ENCODE data around the gene ARR3. TPM values are rescaled to one million over a fixed set of nuclear protein-coding genes. Genes with fewer than 3 reads are reported as not detected.

ARR3 gene
- not detected for total RNA-seq
- polyA plus RNA-seq = not detected

- Histone ChIP-seq H3K36me3 (ENCODE audit: control insufficient read depth, insufficient read depth, low read length) (no peaks in the 10 kb centered on the region), H3K4me3 (ENCODE audit: low read depth, low read length) (no peak within 1 kb of the TSS), H3K4me1 (ENCODE audit: control insufficient read depth, insufficient read depth, low read length, poor library complexity, severe bottlenecking) (no peaks in the 10 kb centered on the region), H3K27ac (ENCODE audit: insufficient read depth, low read length, poor library complexity, severe bottlenecking) (no peak within 1 kb of the TSS), H3K27me3 (ENCODE audit: control insufficient read depth, insufficient read depth, low read length) (no peaks in the 10 kb centered on the region), H3K9me3 (ENCODE audit: control insufficient read depth in 2 of 2, low read length in 2 of 2) (no peaks in the 10 kb centered on the region)
- peaks cover 0 to 4% (median 0%) of the 10 kb centered on the region in 7 donors for H3K9me3 Mint-ChIP-seq
- ATAC-seq (ENCODE audit: low read depth in 2 of 2) = no peak
- no peaks in the 10 kb centered on the region for H3K36me3 Mint-ChIP-seq
- peak within 1 kb of the TSS in 1 of 3 donors; percentile 47 for H3K27ac Mint-ChIP-seq
- no peaks in the 10 kb centered on the region for H3K27me3 Mint-ChIP-seq
- DNase-seq = no peak
- no peak within 1 kb of the TSS for H3K4me3 Mint-ChIP-seq
- H3K4me1 Mint-ChIP-seq = no peaks in the 10 kb centered on the region
These were observed at the start of gene ARR3 for GRCh38 chrX:70268034-70268433. Gene ARR3 (plus strand): TSS chrX:70268334. CDS start chrX:70269386, 1,052 bp downstream.

GRCh38 chrX:70219938-70220764 is 48.0 kb upstream of the ARR3 start:
- no peak overlapping the region for H3K27ac ChIP-seq (ENCODE audit: insufficient read depth, low read length, poor library complexity, severe bottlenecking)
- no peaks in the 10 kb centered on the region for H3K27me3 ChIP-seq (ENCODE audit: control insufficient read depth, insufficient read depth, low read length)
- Mint-ChIP-seq H3K27me3 (no peaks in the 10 kb centered on the region), H3K27ac (no peak overlapping the region), H3K9me3 (peaks cover 0 to 3% (median 0%) of the 10 kb centered on the region in 7 donors), H3K36me3 (no peaks in the 10 kb centered on the region), H3K4me3 (no peak overlapping the region), H3K4me1 (no peaks in the 10 kb centered on the region)
- H3K36me3 ChIP-seq (ENCODE audit: control insufficient read depth, insufficient read depth, low read length) = no peaks in the 10 kb centered on the region
- no peaks in the 10 kb centered on the region for H3K9me3 ChIP-seq (ENCODE audit: control insufficient read depth in 2 of 2, low read length in 2 of 2)
- no peak for DNase-seq
- H3K4me3 ChIP-seq (ENCODE audit: low read depth, low read length) = no peak overlapping the region
- ATAC-seq (ENCODE audit: low read depth in 2 of 2) = no peak
- H3K4me1 ChIP-seq (ENCODE audit: control insufficient read depth, insufficient read depth, low read length, poor library complexity, severe bottlenecking) = no peaks in the 10 kb centered on the region

- H3K27me3 Mint-ChIP-seq = peaks cover 6% of the 10 kb centered on the region
- no peaks in the 10 kb centered on the region for H3K9me3 ChIP-seq (ENCODE audit: control insufficient read depth in 2 of 2, low read length in 2 of 2)
- ATAC-seq (ENCODE audit: low read depth in 2 of 2) = no peak
- no peaks in the 10 kb centered on the region for H3K27me3 ChIP-seq (ENCODE audit: control insufficient read depth, insufficient read depth, low read length)
- no peaks in the 10 kb centered on the region for H3K36me3 ChIP-seq (ENCODE audit: control insufficient read depth, insufficient read depth, low read length)
- H3K27ac Mint-ChIP-seq = no peak overlapping the region
- no peak overlapping the region for H3K4me3 Mint-ChIP-seq
- DNase-seq = no peak
- H3K9me3 Mint-ChIP-seq = peaks cover 0 to 3% (median 0%) of the 10 kb centered on the region in 7 donors
- no peaks in the 10 kb centered on the region for H3K4me1 ChIP-seq (ENCODE audit: control insufficient read depth, insufficient read depth, low read length, poor library complexity, severe bottlenecking)
- no peaks in the 10 kb centered on the region for H3K36me3 Mint-ChIP-seq
- no peaks in the 10 kb centered on the region for H3K4me1 Mint-ChIP-seq
- H3K27ac ChIP-seq (ENCODE audit: insufficient read depth, low read length, poor library complexity, severe bottlenecking) = no peak overlapping the region
- H3K4me3 ChIP-seq (ENCODE audit: low read depth, low read length) = no peak overlapping the region
These were observed 42.1 kb upstream of the ARR3 start for GRCh38 chrX:70226048-70226447.

GRCh38 chrX:70226687-70227086 is 41.4 kb upstream of the ARR3 start:
- Mint-ChIP-seq H3K9me3 (peaks cover 0 to 3% (median 0%) of the 10 kb centered on the region in 7 donors), H3K4me1 (no peaks in the 10 kb centered on the region), H3K4me3 (no peak overlapping the region), H3K27ac (no peak overlapping the region), H3K36me3 (no peaks in the 10 kb centered on the region), H3K27me3 (peaks cover 6% of the 10 kb centered on the region)
- Histone ChIP-seq H3K27ac (ENCODE audit: insufficient read depth, low read length, poor library complexity, severe bottlenecking) (no peak overlapping the region), H3K4me1 (ENCODE audit: control insufficient read depth, insufficient read depth, low read length, poor library complexity, severe bottlenecking) (no peaks in the 10 kb centered on the region), H3K4me3 (ENCODE audit: low read depth, low read length) (no peak overlapping the region), H3K27me3 (ENCODE audit: control insufficient read depth, insufficient read depth, low read length) (no peaks in the 10 kb centered on the region), H3K9me3 (ENCODE audit: control insufficient read depth in 2 of 2, low read length in 2 of 2) (no peaks in the 10 kb centered on the region), H3K36me3 (ENCODE audit: control insufficient read depth, insufficient read depth, low read length) (no peaks in the 10 kb centered on the region)
- ATAC-seq (ENCODE audit: low read depth in 2 of 2) = no peak
- DNase-seq = no peak

- Mint-ChIP-seq H3K4me3 (no peak overlapping the region), H3K36me3 (no peaks in the 10 kb centered on the region), H3K27me3 (peaks cover 6% of the 10 kb centered on the region), H3K9me3 (no peaks in the 10 kb centered on the region), H3K27ac (no peak overlapping the region), H3K4me1 (no peaks in the 10 kb centered on the region)
- no peak for DNase-seq
- Histone ChIP-seq H3K4me3 (ENCODE audit: low read depth, low read length) (no peak overlapping the region), H3K4me1 (ENCODE audit: control insufficient read depth, insufficient read depth, low read length, poor library complexity, severe bottlenecking) (no peaks in the 10 kb centered on the region), H3K27ac (ENCODE audit: insufficient read depth, low read length, poor library complexity, severe bottlenecking) (no peak overlapping the region), H3K9me3 (ENCODE audit: control insufficient read depth in 2 of 2, low read length in 2 of 2) (no peaks in the 10 kb centered on the region), H3K36me3 (ENCODE audit: control insufficient read depth, insufficient read depth, low read length) (no peaks in the 10 kb centered on the region), H3K27me3 (ENCODE audit: control insufficient read depth, insufficient read depth, low read length) (no peaks in the 10 kb centered on the region)
- no peak for ATAC-seq (ENCODE audit: low read depth in 2 of 2)
These were observed 36.5 kb upstream of the ARR3 start for GRCh38 chrX:70231666-70232065.

- Mint-ChIP-seq H3K27me3 (no peaks in the 10 kb centered on the region), H3K4me1 (no peaks in the 10 kb centered on the region), H3K9me3 (no peaks in the 10 kb centered on the region), H3K27ac (no peak within 1 kb of the TSS), H3K36me3 (no peaks in the 10 kb centered on the region), H3K4me3 (no peak within 1 kb of the TSS)
- Histone ChIP-seq H3K4me1 (ENCODE audit: control insufficient read depth, insufficient read depth, low read length, poor library complexity, severe bottlenecking) (no peaks in the 10 kb centered on the region), H3K9me3 (ENCODE audit: control insufficient read depth in 2 of 2, low read length in 2 of 2) (no peaks in the 10 kb centered on the region), H3K27ac (ENCODE audit: insufficient read depth, low read length, poor library complexity, severe bottlenecking) (no peak within 1 kb of the TSS), H3K4me3 (ENCODE audit: low read depth, low read length) (no peak within 1 kb of the TSS), H3K27me3 (ENCODE audit: control insufficient read depth, insufficient read depth, low read length) (no peaks in the 10 kb centered on the region), H3K36me3 (ENCODE audit: control insufficient read depth, insufficient read depth, low read length) (no peaks in the 10 kb centered on the region)
- ATAC-seq (ENCODE audit: low read depth in 2 of 2) (no peak), DNase-seq (no peak)
These were observed 33.8 kb upstream of the ARR3 start, which contains the start of gene AWAT1 for GRCh38 chrX:70234355-70234754. Gene AWAT1 (plus strand): TSS chrX:70234655. CDS start chrX:70234696, 41 bp downstream.

GRCh38 chrX:70240751-70241150 is 27.4 kb upstream of the ARR3 start:
- Mint-ChIP-seq H3K4me3 (no peak overlapping the region), H3K27ac (no peak overlapping the region), H3K9me3 (no peaks in the 10 kb centered on the region), H3K4me1 (no peaks in the 10 kb centered on the region), H3K36me3 (no peaks in the 10 kb centered on the region), H3K27me3 (no peaks in the 10 kb centered on the region)
- no peak overlapping the region for H3K4me3 ChIP-seq (ENCODE audit: low read depth, low read length)
- no peak overlapping the region for H3K27ac ChIP-seq (ENCODE audit: insufficient read depth, low read length, poor library complexity, severe bottlenecking)
- H3K4me1 ChIP-seq (ENCODE audit: control insufficient read depth, insufficient read depth, low read length, poor library complexity, severe bottlenecking) = no peaks in the 10 kb centered on the region
- H3K36me3 ChIP-seq (ENCODE audit: control insufficient read depth, insufficient read depth, low read length) = no peaks in the 10 kb centered on the region
- no peaks in the 10 kb centered on the region for H3K27me3 ChIP-seq (ENCODE audit: control insufficient read depth, insufficient read depth, low read length)
- ATAC-seq (ENCODE audit: low read depth in 2 of 2) (no peak), DNase-seq (no peak)
- no peaks in the 10 kb centered on the region for H3K9me3 ChIP-seq (ENCODE audit: control insufficient read depth in 2 of 2, low read length in 2 of 2)

GRCh38 chrX:70241501-70241900 is 26.6 kb upstream of the ARR3 start:
- H3K27ac ChIP-seq (ENCODE audit: insufficient read depth, low read length, poor library complexity, severe bottlenecking) = no peak overlapping the region
- no peaks in the 10 kb centered on the region for H3K4me1 ChIP-seq (ENCODE audit: control insufficient read depth, insufficient read depth, low read length, poor library complexity, severe bottlenecking)
- H3K9me3 ChIP-seq (ENCODE audit: control insufficient read depth in 2 of 2, low read length in 2 of 2) = no peaks in the 10 kb centered on the region
- H3K9me3 Mint-ChIP-seq = no peaks in the 10 kb centered on the region
- no peaks in the 10 kb centered on the region for H3K27me3 Mint-ChIP-seq
- no peaks in the 10 kb centered on the region for H3K36me3 ChIP-seq (ENCODE audit: control insufficient read depth, insufficient read depth, low read length)
- DNase-seq (no peak), ATAC-seq (ENCODE audit: low read depth in 2 of 2) (no peak)
- no peak overlapping the region for H3K27ac Mint-ChIP-seq
- no peaks in the 10 kb centered on the region for H3K36me3 Mint-ChIP-seq
- H3K4me1 Mint-ChIP-seq = no peaks in the 10 kb centered on the region
- no peaks in the 10 kb centered on the region for H3K27me3 ChIP-seq (ENCODE audit: control insufficient read depth, insufficient read depth, low read length)
- H3K4me3 Mint-ChIP-seq = no peak overlapping the region
- no peak overlapping the region for H3K4me3 ChIP-seq (ENCODE audit: low read depth, low read length)
